ENCODE measurements around the gene ZNF619.
A peak's percentile ranks its signal among the peaks of the same experiment; 100 is the strongest.

Gene ZNF619

GRCh38 chr3:40465456-40465855, 11.5 kb upstream of the ZNF619 start:
- no peak for DNase-seq

- no peak for DNase-seq
Measured at GRCh38 chr3:40468018-40468417, 8.9 kb upstream of the ZNF619 start.

- DNase-seq, result no peak
Measured at GRCh38 chr3:40470701-40471100, 6.2 kb upstream of the ZNF619 start.

GRCh38 chr3:40477666-40478065, 744 bp downstream of the ZNF619 start:
- DNase-seq, result no peak

GRCh38 chr3:40487172-40487571, 10.2 kb downstream of the ZNF619 start:
- DNase-seq, result no peak

- no peak for DNase-seq
Measured at GRCh38 chr3:40490916-40491315, 14.0 kb downstream of the ZNF619 start.

GRCh38 chr3:40494698-40495097, 17.8 kb downstream of the ZNF619 start:
- DNase-seq, result no peak

GRCh38 chr3:40497288-40497687, 20.4 kb downstream of the ZNF619 start:
- DNase-seq, result no peak

GRCh38 chr3:40499952-40500351, 23.0 kb downstream of the ZNF619 start:
- no peak for DNase-seq

- DNase-seq, result no peak
Measured at GRCh38 chr3:40502034-40502433, 25.1 kb downstream of the ZNF619 start.

GRCh38 chr3:40504636-40505430, 27.9 kb downstream of the ZNF619 start:
- no peak for DNase-seq

- no peak for DNase-seq
Measured at GRCh38 chr3:40505599-40506462, 28.9 kb downstream of the ZNF619 start, which contains the start of gene ZNF620. Gene ZNF620, plus strand, starts transcription at chr3:40506039. Its CDS starts 314 bp downstream, at chr3:40506353.

- DNase-seq, result no peak
Measured at GRCh38 chr3:40511031-40511718, 34.3 kb downstream of the ZNF619 start.

- DNase-seq, result no peak
Measured at GRCh38 chr3:40516201-40516600, 39.3 kb downstream of the ZNF619 start.

GRCh38 chr3:40518067-40518466, 41.1 kb downstream of the ZNF619 start:
- DNase-seq, result no peak

- no peak for DNase-seq
Measured at GRCh38 chr3:40518848-40519247, 41.9 kb downstream of the ZNF619 start.

- DNase-seq, result no peak
Measured at GRCh38 chr3:40521254-40521653, 44.3 kb downstream of the ZNF619 start.

GRCh38 chr3:40523781-40524180, 46.9 kb downstream of the ZNF619 start:
- no peak for DNase-seq

- DNase-seq, result no peak
Measured at GRCh38 chr3:40524222-40524567, 47.3 kb downstream of the ZNF619 start.

GRCh38 chr3:40524568-40525285, 47.8 kb downstream of the ZNF619 start, which contains the start of gene ZNF621:
Gene ZNF621, plus strand, starts transcription at chr3:40524960. Its CDS starts 881 bp downstream, at chr3:40525841.
- peak; percentile 49 for DNase-seq

GRCh38 chr3:40528426-40528825, 51.5 kb downstream of the ZNF619 start:
- no peak for DNase-seq

GRCh38 chr3:40532252-40532651, 55.3 kb downstream of the ZNF619 start:
- DNase-seq, result no peak

- DNase-seq, result no peak
Measured at GRCh38 chr3:40534283-40534682, 57.4 kb downstream of the ZNF619 start.

Measured in GF-D8 (cell line).